ENCODE measurements around the gene CD274. TPM values are rescaled to one million over a fixed set of nuclear protein-coding genes. Genes with fewer than 3 reads are reported as not detected.
"Not testable (repeated sequence)": the region's sequence is repeated elsewhere in the genome, so short reads cannot be mapped to it uniquely, and the experiment has no call there.

Gene CD274
- total RNA-seq, 1 donor from 2014 or later, result 2.3 TPM

GRCh38 chr9:5466766-5467165 is 16.4 kb downstream of the CD274 start:
- no peak for DNase-seq (ENCODE audit: low spot score)

GRCh38 chr9:5468850-5469249 is 18.5 kb downstream of the CD274 start:
- DNase-seq (ENCODE audit: low spot score), result no peak

GRCh38 chr9:5470122-5470521 is 19.8 kb downstream of the CD274 start:
- no peak for DNase-seq (ENCODE audit: low spot score)

GRCh38 chr9:5470816-5471215 is 20.5 kb downstream of the CD274 start:
- no peak for DNase-seq (ENCODE audit: low spot score)

GRCh38 chr9:5475611-5476010 is 25.3 kb downstream of the CD274 start:
- not testable (repeated sequence) for DNase-seq (ENCODE audit: low spot score)

GRCh38 chr9:5478206-5478605 is 27.9 kb downstream of the CD274 start:
- no peak for DNase-seq (ENCODE audit: low spot score)

- no peak for DNase-seq (ENCODE audit: low spot score)
These were observed 29.8 kb downstream of the CD274 start for GRCh38 chr9:5479994-5480694.

- DNase-seq (ENCODE audit: low spot score), result no peak
These were observed 30.6 kb downstream of the CD274 start for GRCh38 chr9:5480919-5481318.

GRCh38 chr9:5481322-5482040 is 31.1 kb downstream of the CD274 start:
- no peak for DNase-seq (ENCODE audit: low spot score)

- DNase-seq (ENCODE audit: low spot score), result no peak
These were observed 31.9 kb downstream of the CD274 start for GRCh38 chr9:5482194-5482593.

- DNase-seq (ENCODE audit: low spot score), result no peak
These were observed 33.0 kb downstream of the CD274 start for GRCh38 chr9:5483306-5483705.

GRCh38 chr9:5485378-5486085 is 35.2 kb downstream of the CD274 start:
- DNase-seq (ENCODE audit: low spot score), result no peak

GRCh38 chr9:5486988-5487387 is 36.6 kb downstream of the CD274 start:
- DNase-seq (ENCODE audit: low spot score), result no peak

- DNase-seq (ENCODE audit: low spot score), result no peak
These were observed 38.1 kb downstream of the CD274 start for GRCh38 chr9:5488221-5489008.

- no peak for DNase-seq (ENCODE audit: low spot score)
These were observed 39.5 kb downstream of the CD274 start for GRCh38 chr9:5489630-5490490.

GRCh38 chr9:5492965-5493678 is 42.8 kb downstream of the CD274 start:
- no peak for DNase-seq (ENCODE audit: low spot score)

- DNase-seq (ENCODE audit: low spot score), result peak; percentile 40
These were observed 43.6 kb downstream of the CD274 start for GRCh38 chr9:5493679-5494511.

- not testable (repeated sequence) for DNase-seq (ENCODE audit: low spot score)
These were observed 44.4 kb downstream of the CD274 start for GRCh38 chr9:5494765-5495164.

GRCh38 chr9:5499157-5499556 is 48.8 kb downstream of the CD274 start:
- DNase-seq (ENCODE audit: low spot score), result no peak

All from mucosa of gallbladder (tissue), 1 donor.